SK-N-SH (cell line): ENCODE results near the gene PEX14. TPM values are rescaled to one million over a fixed set of nuclear protein-coding genes. Genes with fewer than 3 reads are reported as not detected.

ENCODE experiments used
- CTCF ChIA-PET: fragments of 300-600, 350-600 bp; formaldehyde crosslinking; extraction: SDS; loops from one replicate; lab custom pipeline; 2021; lab: Yijun Ruan, JAX
- POLR2A ChIA-PET: fragments of 350-600 bp; sonication (Branson Sonifier 250); formaldehyde crosslinking; extraction: SDS; loops from one replicate; lab custom pipeline; 2020; ENCODE audit warnings: antibody characterized with exemption, inconsistent platforms; lab: Yijun Ruan, JAX
- DNase-seq: peaks from one replicate; pipeline ENCODE4 v3.0.0; 2012
- H2AFZ ChIP-seq: fragments of 200-600 bp; sonication (generic); 2 replicates; pipeline ENCODE4 v1.8.1; 2016; ENCODE audit warnings: antibody characterized with exemption, mild to moderate bottlenecking, low read depth
- H3F3A ChIP-seq: fragments of 200-600 bp; sonication (generic); replicated peaks from 2 replicates; pipeline ENCODE3; 2016; ENCODE audit warnings: antibody characterized with exemption, mild to moderate bottlenecking; ENCODE audit not compliant: insufficient read depth
- H3K27ac ChIP-seq, 2 experiments: fragments of 200-500 bp in 1 of 2; fragments of 200-600 bp in 1 of 2; sonication (Bioruptor generic) in 1 of 2; sonication (generic), shearing (Covaris generic) in 1 of 2; 2 replicates each; pipeline versions ENCODE4 v1.5.1 to v1.6.1; 2014 to 2016; ENCODE audit warnings: low read depth in 2 of 2, inconsistent platforms in 1 of 2, low read length in 1 of 2, mild to moderate bottlenecking in 1 of 2, mixed read lengths in 1 of 2
- H3K27me3 ChIP-seq: fragments of 200-600 bp; sonication (generic), shearing (Covaris generic); 2 replicates; pipeline ENCODE4 v1.6.1; 2016; ENCODE audit warnings: mixed run types; ENCODE audit not compliant: insufficient read depth
- H3K36me3 ChIP-seq, 2 experiments: fragments of 200-500 bp in 1 of 2; fragments of 200-600 bp in 1 of 2; sonication (Bioruptor generic) in 1 of 2; sonication (generic) in 1 of 2; replicated peaks in 1 of 2; 2 replicates each; pipeline versions ENCODE3 to v1.5.1; 2014 to 2016; ENCODE audit warnings: low read length in 1 of 2, mild to moderate bottlenecking in 1 of 2; ENCODE audit not compliant: insufficient read depth in 2 of 2, control insufficient read depth in 1 of 2
- H3K4me1 ChIP-seq, 2 experiments: fragments of 200-500 bp in 1 of 2; fragments of 200-600 bp in 1 of 2; sonication (Bioruptor generic) in 1 of 2; sonication (generic), shearing (Covaris generic) in 1 of 2; 2 replicates each; pipeline versions ENCODE4 v1.5.1 to v1.6.1; 2014 to 2016; ENCODE audit warnings: low read depth in 1 of 2, low read length in 1 of 2, mixed run types in 1 of 2; ENCODE audit not compliant: insufficient read depth in 2 of 2, control insufficient read depth in 1 of 2
- H3K4me2 ChIP-seq: fragments of 200-600 bp; sonication (generic), shearing (Covaris generic); 2 replicates; pipeline ENCODE4 v1.6.1; 2017; ENCODE audit warnings: mixed run types
- H3K4me3 ChIP-seq, 2 experiments: fragments of 200-500 bp in 1 of 2; fragments of 200-600 bp in 1 of 2; sonication (Bioruptor generic) in 1 of 2; sonication (generic), shearing (Covaris generic) in 1 of 2; 2 replicates each; pipeline versions ENCODE4 v1.5.1 to v1.8.1; 2014 to 2016; ENCODE audit warnings: low read depth in 2 of 2, inconsistent platforms in 1 of 2, low read length in 1 of 2, mild to moderate bottlenecking in 1 of 2, mixed read lengths in 1 of 2, moderate library complexity in 1 of 2
- H3K79me2 ChIP-seq: fragments of 200-600 bp; sonication (generic); 2 replicates; pipeline ENCODE4 v1.8.1; 2017; ENCODE audit warnings: mild to moderate bottlenecking; ENCODE audit not compliant: insufficient read depth
- H3K9ac ChIP-seq: fragments of 200-600 bp; sonication (generic); 2 replicates; pipeline ENCODE4 v1.6.1; 2017; ENCODE audit warnings: mixed run types
- H3K9me2 ChIP-seq: fragments of 200-600 bp; sonication (generic); 2 replicates; pipeline ENCODE4 v1.6.1; 2017; ENCODE audit warnings: mixed run types
- H3K9me3 ChIP-seq: fragments of 200-600 bp; sonication (generic); 2 replicates; pipeline ENCODE4 v1.6.1; 2017; ENCODE audit warnings: mixed run types, mild to moderate bottlenecking, moderate library complexity
- H4K20me1 ChIP-seq: fragments of 200-600 bp; sonication (generic); 2 replicates; pipeline ENCODE4 v1.6.1; 2017; ENCODE audit warnings: mild to moderate bottlenecking, mixed run types; ENCODE audit not compliant: insufficient read depth
- ELF1 ChIP-seq: IDR thresholded peaks from 2 replicates; pipeline ENCODE4 v1.4.0; 2012
- EP300 ChIP-seq, 2 experiments: IDR thresholded peaks; 2 replicates each; pipeline versions ENCODE4 v1.4.0 to v1.6.1; 2012; ENCODE audit warnings: borderline replicate concordance in 1 of 2, low read depth in 1 of 2, low read length in 1 of 2
- EZH2phosphoT487 ChIP-seq: fragments of 200-600 bp; sonication (generic); IDR thresholded peaks from 2 replicates; pipeline ENCODE4 v1.6.1; 2017; ENCODE audit warnings: low read depth, mixed run types, mild to moderate bottlenecking, antibody characterized with exemption, moderate library complexity, borderline replicate concordance
- FOSL2 ChIP-seq: IDR thresholded peaks from 2 replicates; pipeline ENCODE4 v1.4.0; 2012; ENCODE audit warnings: low read depth, mild to moderate bottlenecking, moderate library complexity, borderline replicate concordance
- FOXJ3 ChIP-seq: sonication (generic); formaldehyde crosslinking; IDR thresholded peaks from 2 replicates; pipeline ENCODE4 v1.5.1; 2020; ENCODE audit warnings: mild to moderate bottlenecking, missing genetic modification reagents
- FOXM1 ChIP-seq: IDR thresholded peaks from 2 replicates; pipeline ENCODE4 v1.4.0; 2012; ENCODE audit warnings: low read depth, mild to moderate bottlenecking
- GABPA ChIP-seq: IDR thresholded peaks from 2 replicates; pipeline ENCODE4 v1.4.0; 2012; ENCODE audit warnings: low read depth, mild to moderate bottlenecking
- JUND ChIP-seq: IDR thresholded peaks from 2 replicates; pipeline ENCODE4 v1.4.0; 2012
- MEF2A ChIP-seq: IDR thresholded peaks from 2 replicates; pipeline ENCODE4 v1.4.0; 2012; ENCODE audit warnings: low read depth, borderline replicate concordance
- RAD21 ChIP-seq: IDR thresholded peaks from 2 replicates; pipeline ENCODE4 v1.6.1; 2012; ENCODE audit warnings: mild to moderate bottlenecking, low read length
- RCOR1 ChIP-seq: fragments of 150-350 bp; IDR thresholded peaks from 2 replicates; pipeline ENCODE4 v1.6.1; 2017; ENCODE audit warnings: antibody characterized with exemption, low read length
- RXRA ChIP-seq: IDR thresholded peaks from 2 replicates; pipeline ENCODE4 v1.4.0; 2012; ENCODE audit warnings: low read depth, mild to moderate bottlenecking, borderline replicate concordance
- SIN3A ChIP-seq: IDR thresholded peaks from 2 replicates; pipeline ENCODE4 v1.6.1; 2012; ENCODE audit warnings: low read depth, mild to moderate bottlenecking, low read length, moderate library complexity, borderline replicate concordance
- SMC3 ChIP-seq: IDR thresholded peaks from 2 replicates; pipeline ENCODE4 v1.6.1; 2012; ENCODE audit warnings: low read depth, low read length, improper control_type of control experiment
- TAF1 ChIP-seq: IDR thresholded peaks from 2 replicates; pipeline ENCODE4 v1.6.1; 2012; ENCODE audit warnings: low read depth, mild to moderate bottlenecking, low read length, moderate library complexity, borderline replicate concordance
- TCF12 ChIP-seq: IDR thresholded peaks from 2 replicates; pipeline ENCODE4 v1.4.0; 2012
- WGBS: methylation state at CpG from one replicate; pipeline ENCODE4 v1.1.6; 2017; ENCODE audit warnings: low lambda C conversion rate; 5-methylcytosine and 5-hydroxymethylcytosine counted together
- polyA plus RNA-seq, 3 experiments: library from polyadenylated mRNA; depleted of rRNA; stranded (reverse); fragments of >200 nt; gene quantifications; 2 replicates each; pipeline ENCODE4 v1.2.3, GENCODE V29; 2012
- TF ChIP-seq, protein P1 (sequence below): IDR thresholded peaks from 2 replicates; pipeline ENCODE4 v1.4.0; 2012; ENCODE audit warnings: low read depth, borderline replicate concordance
- TF ChIP-seq, protein P2 (sequence below): IDR thresholded peaks from 2 replicates; pipeline ENCODE4; 2012
- TF ChIP-seq, protein P3 (sequence below): fragments of 150-350 bp; IDR thresholded peaks from 2 replicates; pipeline ENCODE4 v1.6.1; 2016; ENCODE audit warnings: mild to moderate bottlenecking, low read depth, low read length
- TF ChIP-seq, protein P4 (sequence below): IDR thresholded peaks from 2 replicates; pipeline ENCODE4 v1.4.0; 2012; ENCODE audit warnings: low read depth, borderline replicate concordance
- TF ChIP-seq, protein P5 (sequence below): fragments of 150-350 bp; IDR thresholded peaks from 2 replicates; pipeline ENCODE4 v1.6.1; 2017; ENCODE audit warnings: antibody characterized with exemption, low read length, low read depth, borderline replicate concordance

PEX14 gene
- polyA plus RNA-seq, 1 of the 3 experiments (the other 2 are of a cell fraction): 36.2 TPM

DNA sequence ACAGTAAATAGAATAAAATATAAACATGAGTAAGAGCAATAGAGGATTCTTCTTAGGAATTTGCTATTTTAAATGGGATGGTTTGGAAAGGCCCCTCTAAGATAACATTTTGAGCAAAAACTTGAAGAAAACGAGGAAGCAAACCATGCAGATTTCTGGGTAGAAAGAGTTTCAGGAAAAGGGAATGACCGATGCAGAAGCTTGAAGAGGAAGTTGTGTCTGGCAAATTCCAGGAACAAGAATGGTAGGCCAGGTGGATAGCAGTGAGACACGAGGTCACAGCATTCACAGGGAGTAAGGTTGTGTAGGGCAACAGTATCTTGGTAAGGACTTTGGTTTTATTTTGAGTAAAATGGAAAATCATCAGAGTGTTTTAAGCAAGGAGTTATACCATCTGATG is 108.9 kb downstream of the PEX14 start:
- DNase-seq: no peak
- no peak overlapping the region for H3K4me3 ChIP-seq
- no peaks in the 10 kb centered on the region for H3K4me1 ChIP-seq
- H3K27me3 ChIP-seq: no peaks in the 10 kb centered on the region
- H3K79me2 ChIP-seq: no peaks in the 10 kb centered on the region
- ChIA-PET CTCF (no interaction called here), POLR2A (no interaction called here)
- WGBS: 93% methylated on average over 3 of the region's 3 CpGs
- H3K9ac ChIP-seq: no peak overlapping the region
- H4K20me1 ChIP-seq: no peaks in the 10 kb centered on the region
- H3K9me2 ChIP-seq: no peaks in the 10 kb centered on the region
- H3K27ac ChIP-seq: no peak overlapping the region
- no peak overlapping the region for H3K4me2 ChIP-seq
- no peak for TF ChIP-seq RAD21
- TF ChIP-seq SIN3A: no peak
- TF ChIP-seq EZH2phosphoT487: no peak
- TF ChIP-seq JUND: no peak
- TF ChIP-seq GABPA: no peak
- TF ChIP-seq ELF1: no peak
- TF ChIP-seq FOSL2: no peak
- TF ChIP-seq FOXM1: no peak
- H3K9me3 ChIP-seq: 0 out of 2 replicates have a peak, but pooled peaks cover 3% of the 10 kb centered on the region
- H3F3A ChIP-seq: no peaks in the 10 kb centered on the region
- peaks cover 0 to 9% of the 10 kb centered on the region in 2 experiments for H3K36me3 ChIP-seq
- H2AFZ ChIP-seq: no peak overlapping the region

DNA sequence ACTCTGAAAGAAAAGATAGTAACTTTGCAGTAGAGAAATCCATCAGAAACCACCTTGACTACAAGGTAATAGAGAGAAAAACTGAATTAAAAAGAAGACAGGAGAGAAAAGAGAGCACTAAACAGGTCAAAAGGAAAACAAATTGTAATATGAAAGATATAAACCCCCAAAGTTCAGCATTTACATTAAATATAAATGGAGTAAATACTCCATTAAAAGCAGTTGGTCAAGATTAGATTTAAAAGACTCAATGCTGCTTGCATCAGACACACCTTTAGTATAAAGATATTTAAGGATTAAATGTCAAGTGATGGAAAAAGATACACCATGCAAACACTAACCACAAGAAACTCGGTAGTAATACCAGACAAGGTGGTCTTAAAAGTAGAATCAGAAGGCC is 110.5 kb downstream of the PEX14 start:
- CTCF ChIA-PET: interaction anchor here (1.1 kb wide), 1 partner anchor 19 kb away, joined by 3 read pairs; no protein-coding TSS in a partner anchor
- no peaks in the 10 kb centered on the region for H3K4me1 ChIP-seq

More for the DNA sequence above, 110.5 kb downstream of the PEX14 start:
- no peak overlapping the region for H3K9ac ChIP-seq
- no peaks in the 10 kb centered on the region for H3F3A ChIP-seq
- H3K36me3 ChIP-seq: peaks cover 0 to 9% of the 10 kb centered on the region in 2 experiments
- H3K9me2 ChIP-seq: no peaks in the 10 kb centered on the region
- POLR2A ChIA-PET: no interaction called here
- TF ChIP-seq MEF2A (no peak), RXRA (no peak), EP300 (IDR thresholded peaks at IDR 0.05; ENCODE audit: borderline replicate concordance in 1 of 2, low read depth in 1 of 2, low read length in 1 of 2) (no peak), RAD21 (no peak), GABPA (no peak), FOXJ3 (no peak), TCF12 (no peak), SMC3 (no peak), TAF1 (no peak), SIN3A (no peak), RCOR1 (no peak)
- TF ChIP-seq, protein P1, sequence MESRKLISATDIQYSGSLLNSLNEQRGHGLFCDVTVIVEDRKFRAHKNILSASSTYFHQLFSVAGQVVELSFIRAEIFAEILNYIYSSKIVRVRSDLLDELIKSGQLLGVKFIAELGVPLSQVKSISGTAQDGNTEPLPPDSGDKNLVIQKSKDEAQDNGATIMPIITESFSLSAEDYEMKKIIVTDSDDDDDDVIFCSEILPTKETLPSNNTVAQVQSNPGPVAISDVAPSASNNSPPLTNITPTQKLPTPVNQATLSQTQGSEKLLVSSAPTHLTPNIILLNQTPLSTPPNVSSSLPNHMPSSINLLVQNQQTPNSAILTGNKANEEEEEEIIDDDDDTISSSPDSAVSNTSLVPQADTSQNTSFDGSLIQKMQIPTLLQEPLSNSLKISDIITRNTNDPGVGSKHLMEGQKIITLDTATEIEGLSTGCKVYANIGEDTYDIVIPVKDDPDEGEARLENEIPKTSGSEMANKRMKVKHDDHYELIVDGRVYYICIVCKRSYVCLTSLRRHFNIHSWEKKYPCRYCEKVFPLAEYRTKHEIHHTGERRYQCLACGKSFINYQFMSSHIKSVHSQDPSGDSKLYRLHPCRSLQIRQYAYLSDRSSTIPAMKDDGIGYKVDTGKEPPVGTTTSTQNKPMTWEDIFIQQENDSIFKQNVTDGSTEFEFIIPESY: no peak
- TF ChIP-seq, protein P2, sequence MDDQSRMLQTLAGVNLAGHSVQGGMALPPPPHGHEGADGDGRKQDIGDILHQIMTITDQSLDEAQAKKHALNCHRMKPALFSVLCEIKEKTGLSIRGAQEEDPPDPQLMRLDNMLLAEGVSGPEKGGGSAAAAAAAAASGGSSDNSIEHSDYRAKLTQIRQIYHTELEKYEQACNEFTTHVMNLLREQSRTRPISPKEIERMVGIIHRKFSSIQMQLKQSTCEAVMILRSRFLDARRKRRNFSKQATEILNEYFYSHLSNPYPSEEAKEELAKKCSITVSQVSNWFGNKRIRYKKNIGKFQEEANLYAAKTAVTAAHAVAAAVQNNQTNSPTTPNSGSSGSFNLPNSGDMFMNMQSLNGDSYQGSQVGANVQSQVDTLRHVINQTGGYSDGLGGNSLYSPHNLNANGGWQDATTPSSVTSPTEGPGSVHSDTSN: no peak
- TF ChIP-seq, protein P3, sequence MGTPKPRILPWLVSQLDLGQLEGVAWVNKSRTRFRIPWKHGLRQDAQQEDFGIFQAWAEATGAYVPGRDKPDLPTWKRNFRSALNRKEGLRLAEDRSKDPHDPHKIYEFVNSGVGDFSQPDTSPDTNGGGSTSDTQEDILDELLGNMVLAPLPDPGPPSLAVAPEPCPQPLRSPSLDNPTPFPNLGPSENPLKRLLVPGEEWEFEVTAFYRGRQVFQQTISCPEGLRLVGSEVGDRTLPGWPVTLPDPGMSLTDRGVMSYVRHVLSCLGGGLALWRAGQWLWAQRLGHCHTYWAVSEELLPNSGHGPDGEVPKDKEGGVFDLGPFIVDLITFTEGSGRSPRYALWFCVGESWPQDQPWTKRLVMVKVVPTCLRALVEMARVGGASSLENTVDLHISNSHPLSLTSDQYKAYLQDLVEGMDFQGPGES: no peak
- TF ChIP-seq, protein P4, sequence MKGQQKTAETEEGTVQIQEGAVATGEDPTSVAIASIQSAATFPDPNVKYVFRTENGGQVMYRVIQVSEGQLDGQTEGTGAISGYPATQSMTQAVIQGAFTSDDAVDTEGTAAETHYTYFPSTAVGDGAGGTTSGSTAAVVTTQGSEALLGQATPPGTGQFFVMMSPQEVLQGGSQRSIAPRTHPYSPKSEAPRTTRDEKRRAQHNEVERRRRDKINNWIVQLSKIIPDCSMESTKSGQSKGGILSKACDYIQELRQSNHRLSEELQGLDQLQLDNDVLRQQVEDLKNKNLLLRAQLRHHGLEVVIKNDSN: no peak
- TF ChIP-seq, protein P5, sequence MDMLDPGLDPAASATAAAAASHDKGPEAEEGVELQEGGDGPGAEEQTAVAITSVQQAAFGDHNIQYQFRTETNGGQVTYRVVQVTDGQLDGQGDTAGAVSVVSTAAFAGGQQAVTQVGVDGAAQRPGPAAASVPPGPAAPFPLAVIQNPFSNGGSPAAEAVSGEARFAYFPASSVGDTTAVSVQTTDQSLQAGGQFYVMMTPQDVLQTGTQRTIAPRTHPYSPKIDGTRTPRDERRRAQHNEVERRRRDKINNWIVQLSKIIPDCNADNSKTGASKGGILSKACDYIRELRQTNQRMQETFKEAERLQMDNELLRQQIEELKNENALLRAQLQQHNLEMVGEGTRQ: no peak
- TF ChIP-seq, all 33 proteins: peak for 0
- no peak overlapping the region for H3K4me2 ChIP-seq
- no peaks in the 10 kb centered on the region for H3K27me3 ChIP-seq
- DNase-seq: no peak
- H4K20me1 ChIP-seq: no peaks in the 10 kb centered on the region
- no peaks in the 10 kb centered on the region for H3K79me2 ChIP-seq
- H3K4me3 ChIP-seq: no peak overlapping the region
- H3K9me3 ChIP-seq: 0 out of 2 replicates have a peak, but pooled peaks cover 3% of the 10 kb centered on the region
- H3K27ac ChIP-seq: no peak overlapping the region
- WGBS: 89% methylated on average over 1 of the region's 1 CpG
- H2AFZ ChIP-seq: no peak overlapping the region
